ENCODE data around the gene WASHC2C.

- TF ChIP-seq CTCF (conservative IDR thresholded peaks at IDR 0.05; ENCODE audit: low read depth, low read length) (no peak), EZH2 (IDR thresholded peaks at IDR 0.05; ENCODE audit: low read length, unreplicated experiment) (no peak)
Measured at GRCh38 chr10:45819552-45819951, 92.5 kb downstream of the WASHC2C start.
